ENCODE results near the gene UGT2B10.

GRCh38 chr4:68797048-68797447, 18.7 kb upstream of the UGT2B10 start:
- TF ChIP-seq, protein P1, sequence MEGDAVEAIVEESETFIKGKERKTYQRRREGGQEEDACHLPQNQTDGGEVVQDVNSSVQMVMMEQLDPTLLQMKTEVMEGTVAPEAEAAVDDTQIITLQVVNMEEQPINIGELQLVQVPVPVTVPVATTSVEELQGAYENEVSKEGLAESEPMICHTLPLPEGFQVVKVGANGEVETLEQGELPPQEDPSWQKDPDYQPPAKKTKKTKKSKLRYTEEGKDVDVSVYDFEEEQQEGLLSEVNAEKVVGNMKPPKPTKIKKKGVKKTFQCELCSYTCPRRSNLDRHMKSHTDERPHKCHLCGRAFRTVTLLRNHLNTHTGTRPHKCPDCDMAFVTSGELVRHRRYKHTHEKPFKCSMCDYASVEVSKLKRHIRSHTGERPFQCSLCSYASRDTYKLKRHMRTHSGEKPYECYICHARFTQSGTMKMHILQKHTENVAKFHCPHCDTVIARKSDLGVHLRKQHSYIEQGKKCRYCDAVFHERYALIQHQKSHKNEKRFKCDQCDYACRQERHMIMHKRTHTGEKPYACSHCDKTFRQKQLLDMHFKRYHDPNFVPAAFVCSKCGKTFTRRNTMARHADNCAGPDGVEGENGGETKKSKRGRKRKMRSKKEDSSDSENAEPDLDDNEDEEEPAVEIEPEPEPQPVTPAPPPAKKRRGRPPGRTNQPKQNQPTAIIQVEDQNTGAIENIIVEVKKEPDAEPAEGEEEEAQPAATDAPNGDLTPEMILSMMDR (IDR thresholded peaks at IDR 0.05), result no peak
- TF ChIP-seq ZFX (IDR thresholded peaks at IDR 0.05; ENCODE audit: borderline replicate concordance), result no peak
